GM12878 (cell line): ENCODE measurements around the gene CRKL. TPM values are rescaled to one million over a fixed set of nuclear protein-coding genes. Genes with fewer than 3 reads are reported as not detected.
A peak's percentile ranks its signal among the peaks of the same experiment; 100 is the strongest.

Experiments
- ATAC-seq: fragments of 200-7000 bp; cut with Tn5 transposase; 3 replicates; pipeline ENCODE4 v1.9.1; 2020; ENCODE audit warnings: mild to moderate bottlenecking, moderate library complexity
- BruUV-seq: library from RNA; stranded (reverse); fragments of 400-500 nt; replicated peaks from 2 replicates; lab custom pipeline; 2021; lab: Mats Ljungman, UMichigan
- CTCF ChIA-PET: fragments of 300-600 bp; sonication (Branson Sonifier 250); formaldehyde crosslinking; extraction: SDS; loops from one replicate; lab custom pipeline; 2021; ENCODE audit warnings: inconsistent platforms; lab: Yijun Ruan, JAX
- POLR2A ChIA-PET: fragments of 350-600 bp; formaldehyde crosslinking; extraction: SDS; loops from one replicate; lab custom pipeline; 2021; ENCODE audit warnings: inconsistent platforms; lab: Charles Lee
- RAD21 ChIA-PET: fragments of 300-600 bp; sonication (Branson Sonifier 250); formaldehyde crosslinking; loops from one replicate; lab custom pipeline; 2023; ENCODE audit warnings: antibody characterized with exemption; ENCODE audit not compliant: unreplicated experiment; lab: Charles Lee
- SMC1A ChIA-PET: fragments of 300-600 bp; sonication (Branson Sonifier 250); formaldehyde crosslinking; loops from one replicate; lab custom pipeline; 2023; ENCODE audit not compliant: unreplicated experiment, uncharacterized antibody; lab: Charles Lee
- DNase-seq: peaks from one replicate; pipeline ENCODE4 v3.0.0-alpha.2; 2011; ENCODE audit warnings: low read depth, low spot score
- FAIRE-seq: peaks from 3 replicates; lab custom pipeline; 2011; peaks lifted over from hg19 to GRCh38; lab: Jason Lieb, UNC
- H2AFZ ChIP-seq: 2 replicates; pipeline ENCODE4 v1.6.0; 2011; ENCODE audit warnings: low read depth, low read length, control low read depth; ENCODE audit not compliant: control insufficient read depth
- H3K27ac ChIP-seq: 2 replicates; pipeline ENCODE4 v1.5.1; 2011; ENCODE audit warnings: control low read depth; ENCODE audit not compliant: control insufficient read depth, insufficient read depth
- H3K27me3 ChIP-seq, 2 experiments: replicated peaks in 1 of 2; 2 replicates each; pipeline versions ENCODE4 v1.6.0 to v1.6.1; 2011; ENCODE audit warnings: low read length in 1 of 2; ENCODE audit not compliant: control insufficient read depth in 2 of 2, insufficient read depth in 2 of 2
- H3K36me3 ChIP-seq, 2 experiments: 2 replicates each; pipeline ENCODE4 v1.5.1; 2011; ENCODE audit warnings: low read length in 1 of 2; ENCODE audit not compliant: control insufficient read depth in 2 of 2, insufficient read depth in 2 of 2
- H3K4me1 ChIP-seq: 2 replicates; pipeline ENCODE4 v1.6.1; 2011; ENCODE audit warnings: mild to moderate bottlenecking, low read length, moderate library complexity, mixed read lengths; ENCODE audit not compliant: control insufficient read depth, insufficient read depth
- H3K4me2 ChIP-seq: 2 replicates; pipeline ENCODE4 v1.6.0; 2011; ENCODE audit warnings: control low read depth; ENCODE audit not compliant: control insufficient read depth, insufficient read depth
- H3K4me3 ChIP-seq: fragments of 200-600 bp; sonication (generic); 2 replicates; pipeline ENCODE4 v1.5.1; 2016
- H3K79me2 ChIP-seq: 2 replicates; pipeline ENCODE4 v1.6.0; 2011; ENCODE audit warnings: low read length; ENCODE audit not compliant: control insufficient read depth, insufficient read depth
- H3K9ac ChIP-seq: 2 replicates; pipeline ENCODE4 v1.8.0; 2011; ENCODE audit warnings: low read length, control low read depth, mixed read lengths; ENCODE audit not compliant: control insufficient read depth, insufficient read depth
- H3K9me3 ChIP-seq: replicated peaks from 3 replicates; pipeline ENCODE4 v1.5.1; 2011; ENCODE audit warnings: mild to moderate bottlenecking, low read length; ENCODE audit not compliant: control insufficient read depth, insufficient read depth
- H4K20me1 ChIP-seq: 2 replicates; pipeline ENCODE4 v1.6.0; 2011; ENCODE audit not compliant: control insufficient read depth, insufficient read depth
- ATF7 ChIP-seq: fragments of 450-650 bp; IDR thresholded peaks from 2 replicates; pipeline ENCODE4 v1.6.1; 2016; ENCODE audit warnings: low read depth, mild to moderate bottlenecking
- CEBPZ ChIP-seq: fragments of 150-350 bp; IDR thresholded peaks from 2 replicates; pipeline ENCODE4 v1.6.1; 2016; ENCODE audit warnings: low read depth, low read length
- HDAC2 ChIP-seq: fragments of 200-600 bp; sonication (generic); IDR thresholded peaks from 2 replicates; pipeline ENCODE4 v1.6.1; 2017
- PML ChIP-seq: IDR thresholded peaks from 2 replicates; pipeline ENCODE4 v1.6.1; 2012; ENCODE audit warnings: low read length, inconsistent platforms
- RAD21 ChIP-seq: IDR thresholded peaks from 2 replicates; pipeline ENCODE4 v1.6.1; 2011; ENCODE audit warnings: mild to moderate bottlenecking, low read depth, low read length, moderate library complexity; ENCODE audit not compliant: insufficient read depth
- SREBF2 ChIP-seq: IDR thresholded peaks from 2 replicates; pipeline ENCODE4 v1.6.1; 2012; ENCODE audit warnings: mild to moderate bottlenecking, low read length
- TCF7 ChIP-seq: IDR thresholded peaks from 2 replicates; pipeline ENCODE4 v1.6.1; 2014; ENCODE audit warnings: antibody characterized with exemption, borderline replicate concordance
- ZNF207 ChIP-seq: fragments of 450-650 bp; IDR thresholded peaks from 2 replicates; pipeline ENCODE4 v1.6.1; 2014; ENCODE audit warnings: antibody characterized with exemption, mild to moderate bottlenecking, borderline replicate concordance
- ZNF24 ChIP-seq: fragments of 450-650 bp; IDR thresholded peaks from 2 replicates; pipeline ENCODE4 v1.6.1; 2017; ENCODE audit warnings: antibody characterized with exemption, mild to moderate bottlenecking
- WGBS: methylation state at CpG from one replicate; pipeline ENCODE4 v1.1.6; 2016; ENCODE audit warnings: low lambda C conversion rate; ENCODE audit not compliant: insufficient replicate concordance, insufficient coverage; ENCODE audit errors: missing lambda C conversion rate; 5-methylcytosine and 5-hydroxymethylcytosine counted together
- in situ Hi-C: fragments of 300-500 bp; cut with MboI; formaldehyde crosslinking; loops from 9 replicates; pipeline ENCODE4 v1.14.3; 2018; ENCODE audit warnings: mixed read lengths
- intact Hi-C: fragments of 100-400 bp; cut with micrococcal nuclease; formaldehyde crosslinking; loops from one replicate; pipeline ENCODE4 v1.14.2; 2022; ENCODE audit not compliant: unreplicated experiment
- polyA plus RNA-seq, 11 experiments: library from polyadenylated mRNA; depleted of rRNA in 4 of 11; unstranded in 6 of 11; stranded (reverse) in 5 of 11; fragments of >200 nt; fragmentation: Nextera tagmentation in 4 of 11; fragmentation: Illumina TruSeq in 1 of 11; extraction: Ambion mirVana in 4 of 11; extraction: Trizol in 1 of 11; gene quantifications; 1 replicate in 1 of 11; 2 replicates in 10 of 11; pipeline versions ENCODE4 v1.2.1 to v1.2.3, GENCODE V29; 2011 to 2016; ENCODE audit warnings: inconsistent platforms in 2 of 11, missing spikeins in 2 of 11, low read depth in 1 of 11
- total RNA-seq, 4 experiments: library from RNA; depleted of rRNA in 3 of 4; stranded (reverse); fragments of >200 nt in 3 of 4; fragmentation: Illumina TruSeq in 1 of 4; extraction: Trizol in 1 of 4; gene quantifications; 2 replicates each; pipeline versions ENCODE4 v1.2.1 to v1.2.3, GENCODE V29; 2013 to 2021

Gene CRKL
- total and polyA plus RNA-seq, 10 of the 15 experiments (the other 5 are each of a cell fraction or from before 2014, with no cell fraction given), result 12.6 to 61.2 (median 32.7) TPM

- H2AFZ ChIP-seq, result no peak overlapping the region
These were observed 1.5 kb downstream of the CRKL start for GRCh38 chr22:20918663-20919218.

More at GRCh38 chr22:20918663-20919218, 1.5 kb downstream of the CRKL start:
- in situ Hi-C loops (loop anchor here (10.0 kb wide), 1 partner anchor 54 kb away; no protein-coding TSS in a partner anchor), intact Hi-C loops (no loop called here)
- Histone ChIP-seq H3K27me3 (no peaks in the 10 kb centered on the region), H3K27ac (0 out of 2 replicates have a peak overlapping the region, but pooled peaks have one; percentile 44), H3K4me3 (peak overlapping the region; percentile 92), H3K4me1 (peaks cover 4% of the 10 kb centered on the region), H3K79me2 (peaks cover 66% of the 10 kb centered on the region), H3K9ac (peak overlapping the region; percentile 91), H4K20me1 (peaks cover 5% of the 10 kb centered on the region; the same call in 1 of the 2 replicates), H3K36me3 (no peaks in the 10 kb centered on the region), H3K9me3 (no peaks in the 10 kb centered on the region), H3K4me2 (peak overlapping the region; percentile 71)
- ChIA-PET SMC1A (no interaction called here), CTCF (no interaction called here), POLR2A (interaction anchor here (0.7 to 1.0 kb wide), 2 partner anchors 8 to 84 kb away, joined by 6 read pairs; no protein-coding TSS in a partner anchor), RAD21 (interaction anchor here (0.9 kb wide), 1 partner anchor 84 kb away, joined by 3 read pairs; no protein-coding TSS in a partner anchor)
- TF ChIP-seq SREBF2, result no peak
- no peak for TF ChIP-seq PML
- TF ChIP-seq ZNF207, result no peak
- no peak for TF ChIP-seq ZNF24
- TF ChIP-seq TCF7, result no peak
- no peak for TF ChIP-seq RAD21
- no peak for TF ChIP-seq HDAC2
- no peak for TF ChIP-seq ATF7
- no peak for TF ChIP-seq CEBPZ
- FAIRE-seq, result no peak
- no peak for DNase-seq
- WGBS, result 2% methylated on average over 14 of the region's 19 CpGs
- ATAC-seq, result no peak
- no TSS peak for BruUV-seq
